PC-9 (cell line): ENCODE results near the gene RAB11FIP2. TPM values are rescaled to one million over a fixed set of nuclear protein-coding genes. Genes with fewer than 3 reads are reported as not detected.

Experiments
- BruUV-seq: library from RNA; stranded (reverse); fragments of 400-500 nt; replicated peaks from 2 replicates; lab custom pipeline; 2021; lab: Mats Ljungman, UMichigan
- CTCF ChIA-PET: fragments of 300-600 bp; sonication (Branson Sonifier 250); formaldehyde crosslinking; loops from one replicate; lab custom pipeline; 2022; ENCODE audit warnings: antibody characterized with exemption; lab: Charles Lee
- POLR2A ChIA-PET: fragments of 300-600 bp; sonication (Branson Sonifier 250); formaldehyde crosslinking; loops from one replicate; lab custom pipeline; 2022; ENCODE audit warnings: antibody characterized with exemption; ENCODE audit not compliant: unreplicated experiment; lab: Charles Lee
- DNase-seq, 2 experiments: peaks; one replicate each; pipeline versions ENCODE4 v3.0.0 to v3.0.0-alpha.2; 2015 to 2022; ENCODE audit warnings: mixed read lengths in 1 of 2
- H2AFZ ChIP-seq: fragments of 200-600 bp; sonication (generic); 2 replicates; pipeline ENCODE4 v1.8.1; 2017; ENCODE audit warnings: antibody characterized with exemption
- H3F3A ChIP-seq: fragments of 200-600 bp; sonication (generic); 2 replicates; pipeline ENCODE4 v1.8.1; 2017; ENCODE audit warnings: antibody characterized with exemption, mild to moderate bottlenecking, low read depth; ENCODE audit not compliant: insufficient read depth
- H3K27ac ChIP-seq: fragments of 200-600 bp; sonication (generic); 2 replicates; pipeline ENCODE4 v1.6.1; 2016; ENCODE audit warnings: mixed run types
- H3K27me3 ChIP-seq: fragments of 200-600 bp; sonication (generic); 2 replicates; pipeline ENCODE4 v1.6.1; 2016; ENCODE audit warnings: low read depth, mixed run types; ENCODE audit not compliant: insufficient read depth
- H3K36me3 ChIP-seq: fragments of 200-600 bp; sonication (generic); 2 replicates; pipeline ENCODE4 v1.6.1; 2016; ENCODE audit warnings: low read depth, mixed run types
- H3K4me1 ChIP-seq: fragments of 200-600 bp; sonication (generic); replicated peaks from 2 replicates; pipeline ENCODE4 v1.6.1; 2016; ENCODE audit warnings: mixed run types; ENCODE audit not compliant: insufficient read depth
- H3K4me2 ChIP-seq: fragments of 200-600 bp; sonication (generic); 2 replicates; pipeline ENCODE4 v1.6.1; 2017; ENCODE audit warnings: mixed run types
- H3K4me3 ChIP-seq: fragments of 200-600 bp; sonication (generic); 2 replicates; pipeline ENCODE4 v1.6.1; 2016; ENCODE audit warnings: mixed run types
- H3K79me2 ChIP-seq: fragments of 200-600 bp; sonication (generic); 2 replicates; pipeline ENCODE4 v1.6.1; 2017; ENCODE audit warnings: low read depth, mixed run types
- H3K9me2 ChIP-seq: fragments of 200-600 bp; sonication (generic); 2 replicates; pipeline ENCODE4 v1.8.1; 2017; ENCODE audit warnings: mild to moderate bottlenecking; ENCODE audit not compliant: insufficient read depth
- H3K9me3 ChIP-seq: fragments of 200-600 bp; sonication (generic); 2 replicates; pipeline ENCODE4 v1.8.1; 2016; ENCODE audit warnings: low read depth; ENCODE audit not compliant: insufficient read depth
- H4K20me1 ChIP-seq: fragments of 200-600 bp; sonication (generic); 2 replicates; pipeline ENCODE4 v1.8.1; 2017; ENCODE audit not compliant: insufficient read depth
- CTCF ChIP-seq: fragments of 200-600 bp; sonication (generic); conservative IDR thresholded peaks from 2 replicates; pipeline ENCODE4 v1.6.1; 2017; ENCODE audit warnings: mixed run types, antibody characterized with exemption, mild to moderate bottlenecking, moderate library complexity
- EZH2 ChIP-seq: fragments of 200-600 bp; sonication (generic); IDR thresholded peaks from 2 replicates; pipeline ENCODE4 v1.8.0; 2017; ENCODE audit warnings: antibody characterized with exemption, low read depth
- intact Hi-C: fragments of 100-400 bp; cut with micrococcal nuclease; formaldehyde crosslinking; loops from one replicate; pipeline ENCODE4 v1.10.0; 2022; ENCODE audit not compliant: unreplicated experiment
- total RNA-seq: library from RNA; stranded (reverse); gene quantifications from 2 replicates; pipeline ENCODE4 v1.2.3, GENCODE V29; 2021

Gene RAB11FIP2
- total RNA-seq, 1 experiment from 2014 or later = 6.0 TPM

GRCh38 chr10:117993166-117993565 lies 53.6 kb downstream of the RAB11FIP2 start:
- no peak overlapping the region for H3K4me2 ChIP-seq
- POLR2A ChIA-PET = no interaction called here
- intact Hi-C loops = no loop called here

DNA sequence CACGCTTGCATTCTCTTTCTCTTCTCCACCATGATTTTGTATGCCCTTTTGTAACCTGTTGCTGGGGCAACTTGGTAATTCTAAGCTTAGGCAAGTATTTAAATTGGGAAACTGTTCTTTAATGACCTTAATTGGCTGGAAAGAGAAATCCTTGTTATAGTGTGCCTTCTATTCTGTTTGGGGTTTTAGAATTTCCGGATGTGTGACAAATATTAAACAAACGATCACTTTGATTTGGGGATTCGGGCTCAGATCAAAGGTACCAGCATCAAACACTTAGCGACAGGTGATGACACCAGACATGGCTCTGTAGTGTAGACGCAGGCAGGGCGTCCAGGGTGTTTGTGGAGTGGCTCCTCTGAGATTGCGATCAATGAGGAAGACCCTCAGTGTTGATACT lies 55.0 kb downstream of the RAB11FIP2 start:
- Histone ChIP-seq H4K20me1 (no peaks in the 10 kb centered on the region), H3K27ac (no peak overlapping the region), H3K4me3 (no peak overlapping the region), H3K9me2 (no peaks in the 10 kb centered on the region), H3K79me2 (no peaks in the 10 kb centered on the region), H3K4me1 (no peaks in the 10 kb centered on the region), H3K36me3 (no peaks in the 10 kb centered on the region), H3F3A (no peaks in the 10 kb centered on the region), H2AFZ (no peak overlapping the region), H3K4me2 (no peak overlapping the region), H3K9me3 (no peaks in the 10 kb centered on the region), H3K27me3 (no peaks in the 10 kb centered on the region)
- no peak for TF ChIP-seq EZH2
- no peak for TF ChIP-seq CTCF
- ChIA-PET POLR2A (no interaction called here), CTCF (no interaction called here)
- DNase-seq = no peak
- no TSS peak for BruUV-seq
- intact Hi-C loops = no loop called here

More at GRCh38 chr10:117993166-117993565, 53.6 kb downstream of the RAB11FIP2 start:
- no peaks in the 10 kb centered on the region for H3F3A ChIP-seq
- DNase-seq = no peak
- H3K9me3 ChIP-seq = no peaks in the 10 kb centered on the region
- H3K4me3 ChIP-seq = no peak overlapping the region
- CTCF ChIA-PET = no interaction called here
- H3K79me2 ChIP-seq = no peaks in the 10 kb centered on the region
- H3K27me3 ChIP-seq = no peaks in the 10 kb centered on the region
- BruUV-seq = no TSS peak
- no peak overlapping the region for H2AFZ ChIP-seq
- H3K36me3 ChIP-seq = no peaks in the 10 kb centered on the region
- no peak for TF ChIP-seq EZH2
- TF ChIP-seq CTCF = no peak
- H3K27ac ChIP-seq = no peak overlapping the region
- H3K9me2 ChIP-seq = no peaks in the 10 kb centered on the region
- no peaks in the 10 kb centered on the region for H3K4me1 ChIP-seq
- H4K20me1 ChIP-seq = no peaks in the 10 kb centered on the region

DNA sequence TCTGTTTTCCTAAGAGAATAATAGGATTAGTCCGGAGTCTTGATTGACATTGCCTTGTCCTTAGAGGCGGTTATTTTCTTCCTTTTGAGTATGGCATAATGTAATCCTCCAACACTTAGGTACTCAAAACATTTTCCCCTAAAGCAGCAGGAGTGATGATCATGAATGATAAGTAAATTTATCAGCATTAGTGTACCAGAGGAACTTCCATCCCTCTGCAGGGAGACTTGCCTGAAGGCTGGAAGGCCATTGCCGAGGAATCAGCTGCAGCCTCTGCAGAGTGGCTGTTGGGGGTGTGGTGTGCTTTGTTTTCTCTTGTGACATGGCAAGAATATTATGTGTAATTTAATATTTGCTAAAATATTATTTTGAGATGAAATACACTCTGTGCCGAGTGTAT lies 56.8 kb downstream of the RAB11FIP2 start:
- no peaks in the 10 kb centered on the region for H3K27me3 ChIP-seq
- no TSS peak for BruUV-seq
- no peaks in the 10 kb centered on the region for H3K4me1 ChIP-seq
- POLR2A ChIA-PET = no interaction called here
- H2AFZ ChIP-seq = no peak overlapping the region
- H3K79me2 ChIP-seq = no peaks in the 10 kb centered on the region
- CTCF ChIA-PET = no interaction called here
- no peaks in the 10 kb centered on the region for H3K36me3 ChIP-seq
- no peak overlapping the region for H3K27ac ChIP-seq
- H3K4me3 ChIP-seq = no peak overlapping the region
- H3K9me3 ChIP-seq = no peaks in the 10 kb centered on the region
- no peak overlapping the region for H3K4me2 ChIP-seq
- no peaks in the 10 kb centered on the region for H3K9me2 ChIP-seq
- H4K20me1 ChIP-seq = no peaks in the 10 kb centered on the region
- H3F3A ChIP-seq = no peaks in the 10 kb centered on the region
- no peak for DNase-seq
- intact Hi-C loops = no loop called here
- TF ChIP-seq EZH2 = no peak
- TF ChIP-seq CTCF = no peak
